PC-9 (cell line): ENCODE measurements around the gene PKN3.
"Not testable (repeated sequence)": the region's sequence is repeated elsewhere in the genome, so short reads cannot be mapped to it uniquely, and the experiment has no call there.

Source experiments
- CTCF ChIP-seq: fragments of 200-600 bp; sonication (generic); conservative IDR thresholded peaks from 2 replicates; pipeline ENCODE4 v1.6.1; 2017; ENCODE audit warnings: mixed run types, antibody characterized with exemption, mild to moderate bottlenecking, moderate library complexity
- EZH2 ChIP-seq: fragments of 200-600 bp; sonication (generic); IDR thresholded peaks from 2 replicates; pipeline ENCODE4 v1.8.0; 2017; ENCODE audit warnings: antibody characterized with exemption, low read depth

GRCh38 chr9:128666481-128666941 is 35.8 kb upstream of the PKN3 start:
- not testable (repeated sequence) for TF ChIP-seq CTCF, EZH2
